Central memory CD8-positive, alpha-beta T cell (primary cell): ENCODE results near the gene SUV39H1.
"Not testable (repeated sequence)": the region's sequence is repeated elsewhere in the genome, so short reads cannot be mapped to it uniquely, and the experiment has no call there.

ENCODE experiments used
- ATAC-seq: fragments of 150-1000 bp; cut with Tn5 transposase; replicated peaks from 2 replicates; pipeline ENCODE4 v1.10.0; 2022; ENCODE audit warnings: mild to moderate bottlenecking, moderate FRiP score, moderate number of reproducible peaks; ENCODE audit not compliant: poor library complexity, severe bottlenecking; ENCODE audit errors: extremely low read depth
- DNase-seq, 2 donors: peaks; one replicate each; pipeline ENCODE4 v3.0.0; 2021; ENCODE audit warnings: low spot score in 2 of 2
- H3K27ac Mint-ChIP-seq: one replicate; pipeline ENCODE4 v1.8.0; 2022; ENCODE audit warnings: low read depth, mild to moderate bottlenecking, moderate library complexity, mixed read lengths
- H3K27me3 Mint-ChIP-seq: one replicate; pipeline ENCODE4 v1.8.0; 2022; ENCODE audit warnings: mixed read lengths
- H3K36me3 Mint-ChIP-seq: one replicate; pipeline ENCODE4 v1.8.0; 2022; ENCODE audit warnings: mild to moderate bottlenecking, moderate library complexity, mixed read lengths; ENCODE audit not compliant: insufficient read depth
- H3K4me1 Mint-ChIP-seq: one replicate; pipeline ENCODE4 v1.8.0; 2022; ENCODE audit warnings: mixed read lengths
- H3K4me3 Mint-ChIP-seq: one replicate; pipeline ENCODE4 v1.8.0; 2022; ENCODE audit warnings: mild to moderate bottlenecking, moderate library complexity, mixed read lengths
- H3K9me3 Mint-ChIP-seq: one replicate; pipeline ENCODE4 v1.8.0; 2022; ENCODE audit warnings: mixed read lengths

The SUV39H1 gene

GRCh38 chrX:48676106-48676892 lies 20.2 kb upstream of the SUV39H1 start:
- peaks cover 11% of the 10 kb centered on the region for H3K4me1 Mint-ChIP-seq
- peaks cover 6% of the 10 kb centered on the region for H3K36me3 Mint-ChIP-seq
- peak overlapping the region; percentile 82 for H3K4me3 Mint-ChIP-seq
- H3K27me3 Mint-ChIP-seq: no peaks in the 10 kb centered on the region
- peak overlapping the region; percentile 82 for H3K27ac Mint-ChIP-seq
- no peaks in the 10 kb centered on the region for H3K9me3 Mint-ChIP-seq
- peak; percentile 71 to 76 for DNase-seq
- ATAC-seq: peak; percentile 96

- Mint-ChIP-seq H3K4me3 (peak overlapping the region; percentile 82), H3K27ac (peak overlapping the region; percentile 82), H3K27me3 (no peaks in the 10 kb centered on the region), H3K4me1 (peaks cover 11% of the 10 kb centered on the region), H3K36me3 (peaks cover 6% of the 10 kb centered on the region), H3K9me3 (no peaks in the 10 kb centered on the region)
- ATAC-seq (peak; percentile 24), DNase-seq (no peak)
Measured at GRCh38 chrX:48676893-48677270, 19.7 kb upstream of the SUV39H1 start.

- Mint-ChIP-seq H3K4me3 (peak overlapping the region; percentile 82), H3K36me3 (peaks cover 6% of the 10 kb centered on the region), H3K4me1 (peaks cover 11% of the 10 kb centered on the region), H3K27ac (peak overlapping the region; percentile 82), H3K27me3 (no peaks in the 10 kb centered on the region), H3K9me3 (no peaks in the 10 kb centered on the region)
- ATAC-seq (no peak), DNase-seq (no peak)
Measured at GRCh38 chrX:48677516-48677915, 19.0 kb upstream of the SUV39H1 start.

GRCh38 chrX:48680467-48680866 lies 16.1 kb upstream of the SUV39H1 start:
- H3K27ac Mint-ChIP-seq, DNase-seq, H3K27me3 Mint-ChIP-seq, H3K4me3 Mint-ChIP-seq, H3K9me3 Mint-ChIP-seq, ATAC-seq: not testable (repeated sequence)
- Mint-ChIP-seq H3K4me1 (peaks cover 36% of the 10 kb centered on the region), H3K36me3 (peaks cover 20% of the 10 kb centered on the region)

- not testable (repeated sequence) for DNase-seq, H3K27me3 Mint-ChIP-seq, H3K27ac Mint-ChIP-seq, H3K4me3 Mint-ChIP-seq, H3K9me3 Mint-ChIP-seq, ATAC-seq
- Mint-ChIP-seq H3K36me3 (peaks cover 21% of the 10 kb centered on the region), H3K4me1 (peaks cover 40% of the 10 kb centered on the region)
Measured at GRCh38 chrX:48680925-48681324, 15.6 kb upstream of the SUV39H1 start.

- Mint-ChIP-seq H3K36me3 (peaks cover 23% of the 10 kb centered on the region), H3K27ac (peak overlapping the region; percentile 51), H3K4me1 (peaks cover 46% of the 10 kb centered on the region), H3K27me3 (no peaks in the 10 kb centered on the region), H3K4me3 (no peak overlapping the region), H3K9me3 (no peaks in the 10 kb centered on the region)
- DNase-seq (no peak), ATAC-seq (no peak)
Measured at GRCh38 chrX:48681539-48682183, 14.9 kb upstream of the SUV39H1 start.

GRCh38 chrX:48682795-48683194 lies 13.7 kb upstream of the SUV39H1 start:
- not testable (repeated sequence) for ATAC-seq, H3K27me3 Mint-ChIP-seq, DNase-seq, H3K9me3 Mint-ChIP-seq
- H3K4me3 Mint-ChIP-seq: peak overlapping the region; percentile 96
- H3K4me1 Mint-ChIP-seq: peaks cover 48% of the 10 kb centered on the region
- peak overlapping the region; percentile 96 for H3K27ac Mint-ChIP-seq
- H3K36me3 Mint-ChIP-seq: peaks cover 25% of the 10 kb centered on the region

GRCh38 chrX:48683411-48683982 lies 13.0 kb upstream of the SUV39H1 start, which contains the start of gene WAS:
TSS of gene WAS (plus strand) at chrX:48683799. CDS start at chrX:48683854, 55 bp downstream.
- peak in 1 of 2 donors; percentile 15 for DNase-seq
- peaks cover 25% of the 10 kb centered on the region for H3K36me3 Mint-ChIP-seq
- H3K27ac Mint-ChIP-seq: peak within 1 kb of the TSS; percentile 96
- no peaks in the 10 kb centered on the region for H3K9me3 Mint-ChIP-seq
- peak; percentile 82 for ATAC-seq
- H3K4me1 Mint-ChIP-seq: peaks cover 53% of the 10 kb centered on the region
- H3K4me3 Mint-ChIP-seq: peak within 1 kb of the TSS; percentile 96
- no peaks in the 10 kb centered on the region for H3K27me3 Mint-ChIP-seq

- no peaks in the 10 kb centered on the region for H3K27me3 Mint-ChIP-seq
- peak overlapping the region; percentile 96 for H3K4me3 Mint-ChIP-seq
- peaks cover 25% of the 10 kb centered on the region for H3K36me3 Mint-ChIP-seq
- no peaks in the 10 kb centered on the region for H3K9me3 Mint-ChIP-seq
- ATAC-seq: no peak
- H3K27ac Mint-ChIP-seq: peak overlapping the region; percentile 96
- no peak for DNase-seq
- peaks cover 53% of the 10 kb centered on the region for H3K4me1 Mint-ChIP-seq
Measured at GRCh38 chrX:48684134-48684533, 12.4 kb upstream of the SUV39H1 start.

GRCh38 chrX:48685416-48685815 lies 11.1 kb upstream of the SUV39H1 start:
- Mint-ChIP-seq H3K27ac (peak overlapping the region; percentile 96), H3K27me3 (no peaks in the 10 kb centered on the region), H3K9me3 (no peaks in the 10 kb centered on the region), H3K4me1 (peaks cover 53% of the 10 kb centered on the region), H3K36me3 (peaks cover 32% of the 10 kb centered on the region), H3K4me3 (peak overlapping the region; percentile 96)
- DNase-seq: no peak
- no peak for ATAC-seq

- peaks cover 34% of the 10 kb centered on the region for H3K36me3 Mint-ChIP-seq
- no peak overlapping the region for H3K27ac Mint-ChIP-seq
- peaks cover 47% of the 10 kb centered on the region for H3K4me1 Mint-ChIP-seq
- H3K27me3 Mint-ChIP-seq: no peaks in the 10 kb centered on the region
- no peak overlapping the region for H3K4me3 Mint-ChIP-seq
- no peak for ATAC-seq
- DNase-seq: no peak
- H3K9me3 Mint-ChIP-seq: no peaks in the 10 kb centered on the region
Measured at GRCh38 chrX:48688531-48689150, 7.9 kb upstream of the SUV39H1 start.

GRCh38 chrX:48689208-48689920 lies 7.2 kb upstream of the SUV39H1 start:
- Mint-ChIP-seq H3K4me3 (no peak overlapping the region), H3K4me1 (peaks cover 40% of the 10 kb centered on the region), H3K36me3 (peaks cover 30% of the 10 kb centered on the region), H3K9me3 (no peaks in the 10 kb centered on the region), H3K27me3 (no peaks in the 10 kb centered on the region), H3K27ac (no peak overlapping the region)
- DNase-seq (no peak), ATAC-seq (no peak)
